Astrocyte (in vitro differentiated cells and primary cell): ENCODE results near the gene VASP. TPM values are rescaled to one million over a fixed set of nuclear protein-coding genes. Genes with fewer than 3 reads are reported as not detected.

Experiments used
- DNase-seq: peaks from one replicate; pipeline ENCODE4 v3.0.0-alpha.2; 2010; ENCODE audit warnings: low read depth
- FAIRE-seq: peaks from 2 replicates; lab custom pipeline; 2011; peaks lifted over from hg19 to GRCh38; lab: Jason Lieb, UNC
- H2AFZ ChIP-seq: 2 replicates; pipeline ENCODE4 v1.6.0; 2012; ENCODE audit warnings: low read depth, low read length, inconsistent platforms
- H3K27ac ChIP-seq: 2 replicates; pipeline ENCODE4 v1.5.1; 2011; ENCODE audit warnings: low read depth, low read length, inconsistent platforms
- H3K27me3 ChIP-seq: 2 replicates; pipeline ENCODE4 v1.6.0; 2011; ENCODE audit warnings: low read length, inconsistent platforms; ENCODE audit not compliant: insufficient read depth
- H3K36me3 ChIP-seq: 2 replicates; pipeline ENCODE4 v1.5.1; 2011; ENCODE audit warnings: low read length, inconsistent platforms; ENCODE audit not compliant: insufficient read depth
- H3K4me1 ChIP-seq: 2 replicates; pipeline ENCODE4 v1.5.1; 2011; ENCODE audit warnings: low read length, inconsistent platforms; ENCODE audit not compliant: insufficient read depth
- H3K4me2 ChIP-seq: 2 replicates; pipeline ENCODE4 v1.6.0; 2012; ENCODE audit warnings: low read length, inconsistent platforms
- H3K4me3 ChIP-seq: 2 replicates; pipeline ENCODE4 v1.5.1; 2011; ENCODE audit warnings: low read depth, mild to moderate bottlenecking, low read length, inconsistent platforms; ENCODE audit not compliant: insufficient read depth
- H3K79me2 ChIP-seq: 2 replicates; pipeline ENCODE4 v1.6.0; 2012; ENCODE audit warnings: mild to moderate bottlenecking, low read length, inconsistent platforms; ENCODE audit not compliant: insufficient read depth
- H3K9ac ChIP-seq: 2 replicates; pipeline ENCODE4 v1.6.0; 2012; ENCODE audit warnings: mild to moderate bottlenecking, low read length, inconsistent platforms
- H3K9me3 ChIP-seq: 2 replicates; pipeline ENCODE4 v1.5.1; 2012; ENCODE audit warnings: low read depth, mild to moderate bottlenecking, low read length, inconsistent platforms; ENCODE audit not compliant: insufficient read depth
- H4K20me1 ChIP-seq: 2 replicates; pipeline ENCODE4 v1.6.0; 2012; ENCODE audit warnings: low read length, inconsistent platforms; ENCODE audit not compliant: insufficient read depth
- H3K27ac Mint-ChIP-seq: one replicate; pipeline ENCODE4 v1.8.0; 2021; ENCODE audit warnings: mild to moderate bottlenecking, mixed read lengths; ENCODE audit not compliant: unreplicated experiment
- H3K27me3 Mint-ChIP-seq: one replicate; pipeline ENCODE4 v1.8.0; 2021; ENCODE audit warnings: low read depth, mixed read lengths; ENCODE audit not compliant: unreplicated experiment
- H3K36me3 Mint-ChIP-seq: one replicate; pipeline ENCODE4 v1.8.0; 2021; ENCODE audit warnings: low read depth, mixed read lengths; ENCODE audit not compliant: unreplicated experiment
- H3K4me1 Mint-ChIP-seq: one replicate; pipeline ENCODE4 v1.8.0; 2021; ENCODE audit warnings: low read depth, mixed read lengths; ENCODE audit not compliant: unreplicated experiment
- H3K4me3 Mint-ChIP-seq: one replicate; pipeline ENCODE4 v1.8.0; 2021; ENCODE audit warnings: mild to moderate bottlenecking, moderate library complexity, mixed read lengths; ENCODE audit not compliant: unreplicated experiment
- H3K9me3 Mint-ChIP-seq: one replicate; pipeline ENCODE4 v1.8.0; 2021; ENCODE audit warnings: mild to moderate bottlenecking, mixed read lengths; ENCODE audit not compliant: unreplicated experiment
- EZH2 ChIP-seq: IDR thresholded peaks from 2 replicates; pipeline ENCODE4 v1.6.1; 2012; ENCODE audit warnings: mild to moderate bottlenecking, low read length, inconsistent platforms; ENCODE audit not compliant: insufficient read depth
- total RNA-seq: library from RNA; stranded (reverse); gene quantifications from 2 replicates; pipeline ENCODE4 v1.2.1, GENCODE V29; 2021
- TF ChIP-seq, protein P1 (sequence below): IDR thresholded peaks from 2 replicates; pipeline ENCODE4 v1.5.1; 2011; ENCODE audit warnings: low read depth, mild to moderate bottlenecking, inconsistent platforms, low read length, moderate library complexity; ENCODE audit not compliant: insufficient read depth

The VASP gene
- total RNA-seq, 1 donor from 2014 or later = 222 TPM

DNA sequence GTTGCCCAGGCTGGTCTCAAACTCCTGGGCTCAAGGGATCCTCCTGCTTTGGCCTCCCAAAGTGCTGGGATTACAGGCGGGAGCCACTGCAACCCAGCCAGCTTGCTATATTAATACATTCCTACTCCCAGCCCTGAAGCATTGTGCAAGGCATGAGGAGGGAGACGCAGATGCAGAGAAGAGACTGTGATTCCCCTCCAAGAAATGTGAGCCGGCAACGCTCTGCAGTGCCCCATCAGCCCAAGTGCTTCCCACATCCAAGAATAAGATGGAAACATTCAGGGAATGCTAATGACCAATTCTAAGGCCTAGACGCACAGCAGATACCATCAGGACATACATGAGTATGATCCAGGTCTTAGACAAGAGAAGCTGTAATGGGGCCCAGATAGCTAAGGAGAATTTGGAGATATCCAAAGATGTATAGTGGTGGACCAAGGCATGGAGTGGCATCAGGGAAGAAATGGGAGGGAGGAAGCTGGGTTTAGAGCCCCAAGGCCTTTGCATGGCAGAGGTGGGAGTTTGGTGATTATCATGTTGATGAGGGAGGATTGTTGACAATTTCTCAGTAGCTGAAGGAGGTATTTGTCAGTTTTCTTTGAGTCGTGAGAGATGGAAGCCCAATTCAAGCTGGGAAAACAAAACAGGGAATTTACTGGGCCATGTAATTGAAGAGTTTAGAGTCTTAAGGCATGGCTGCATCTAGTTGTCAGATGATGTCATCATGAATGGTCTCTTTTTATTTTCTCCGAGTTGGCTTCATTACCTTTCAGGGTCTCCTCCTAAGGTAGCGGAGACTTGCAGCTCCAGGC is 6.2 kb upstream of the VASP start:
- Histone ChIP-seq H3K79me2 (no peaks in the 10 kb centered on the region), H3K27ac (no peak overlapping the region), H3K9me3 (no peaks in the 10 kb centered on the region), H3K27me3 (peaks cover 13% of the 10 kb centered on the region), H2AFZ (no peak overlapping the region), H3K4me3 (no peak overlapping the region), H4K20me1 (peaks cover 4% of the 10 kb centered on the region), H3K9ac (no peak overlapping the region), H3K36me3 (no peaks in the 10 kb centered on the region), H3K4me1 (peaks cover 21% of the 10 kb centered on the region), H3K4me2 (no peak overlapping the region)
- TF ChIP-seq, protein P1, sequence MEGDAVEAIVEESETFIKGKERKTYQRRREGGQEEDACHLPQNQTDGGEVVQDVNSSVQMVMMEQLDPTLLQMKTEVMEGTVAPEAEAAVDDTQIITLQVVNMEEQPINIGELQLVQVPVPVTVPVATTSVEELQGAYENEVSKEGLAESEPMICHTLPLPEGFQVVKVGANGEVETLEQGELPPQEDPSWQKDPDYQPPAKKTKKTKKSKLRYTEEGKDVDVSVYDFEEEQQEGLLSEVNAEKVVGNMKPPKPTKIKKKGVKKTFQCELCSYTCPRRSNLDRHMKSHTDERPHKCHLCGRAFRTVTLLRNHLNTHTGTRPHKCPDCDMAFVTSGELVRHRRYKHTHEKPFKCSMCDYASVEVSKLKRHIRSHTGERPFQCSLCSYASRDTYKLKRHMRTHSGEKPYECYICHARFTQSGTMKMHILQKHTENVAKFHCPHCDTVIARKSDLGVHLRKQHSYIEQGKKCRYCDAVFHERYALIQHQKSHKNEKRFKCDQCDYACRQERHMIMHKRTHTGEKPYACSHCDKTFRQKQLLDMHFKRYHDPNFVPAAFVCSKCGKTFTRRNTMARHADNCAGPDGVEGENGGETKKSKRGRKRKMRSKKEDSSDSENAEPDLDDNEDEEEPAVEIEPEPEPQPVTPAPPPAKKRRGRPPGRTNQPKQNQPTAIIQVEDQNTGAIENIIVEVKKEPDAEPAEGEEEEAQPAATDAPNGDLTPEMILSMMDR = no peak
- TF ChIP-seq EZH2 = no peak
- Mint-ChIP-seq H3K27ac (no peak overlapping the region), H3K36me3 (no peaks in the 10 kb centered on the region), H3K4me3 (peak overlapping the region; percentile 50), H3K27me3 (peaks cover 24% of the 10 kb centered on the region), H3K4me1 (peaks cover 6% of the 10 kb centered on the region), H3K9me3 (peaks cover 2% of the 10 kb centered on the region)
- no peak for DNase-seq
- FAIRE-seq = no peak

DNA sequence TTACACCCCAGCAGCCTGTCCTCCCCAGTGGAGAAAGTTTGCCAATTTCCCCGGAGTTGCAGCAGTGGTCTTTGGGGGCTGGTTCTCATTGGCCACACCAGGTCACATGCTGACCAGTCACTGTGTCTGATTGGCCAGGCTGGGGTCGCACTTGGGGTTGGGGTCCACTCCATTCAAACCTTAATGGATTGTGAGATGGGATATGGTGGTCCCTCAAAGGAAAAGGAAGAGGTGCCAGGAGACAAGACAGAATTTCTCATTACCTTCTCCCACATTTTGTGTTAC is 5.6 kb upstream of the VASP start:
- peaks cover 13% of the 10 kb centered on the region for H3K27me3 ChIP-seq
- Mint-ChIP-seq H3K4me1 (peaks cover 6% of the 10 kb centered on the region), H3K36me3 (no peaks in the 10 kb centered on the region), H3K27ac (no peak overlapping the region), H3K9me3 (peaks cover 2% of the 10 kb centered on the region), H3K4me3 (no peak overlapping the region), H3K27me3 (peaks cover 24% of the 10 kb centered on the region)
- H3K4me2 ChIP-seq = no peak overlapping the region
- DNase-seq = no peak
- TF ChIP-seq, protein P1 = no peak
- TF ChIP-seq EZH2 = no peak
- peaks cover 22% of the 10 kb centered on the region for H3K4me1 ChIP-seq
- no peak overlapping the region for H2AFZ ChIP-seq
- no peak for FAIRE-seq
- H4K20me1 ChIP-seq = peaks cover 3% of the 10 kb centered on the region
- H3K79me2 ChIP-seq = no peaks in the 10 kb centered on the region
- H3K36me3 ChIP-seq = no peaks in the 10 kb centered on the region
- no peak overlapping the region for H3K9ac ChIP-seq
- H3K9me3 ChIP-seq = no peaks in the 10 kb centered on the region
- no peak overlapping the region for H3K27ac ChIP-seq
- H3K4me3 ChIP-seq = no peak overlapping the region

DNA sequence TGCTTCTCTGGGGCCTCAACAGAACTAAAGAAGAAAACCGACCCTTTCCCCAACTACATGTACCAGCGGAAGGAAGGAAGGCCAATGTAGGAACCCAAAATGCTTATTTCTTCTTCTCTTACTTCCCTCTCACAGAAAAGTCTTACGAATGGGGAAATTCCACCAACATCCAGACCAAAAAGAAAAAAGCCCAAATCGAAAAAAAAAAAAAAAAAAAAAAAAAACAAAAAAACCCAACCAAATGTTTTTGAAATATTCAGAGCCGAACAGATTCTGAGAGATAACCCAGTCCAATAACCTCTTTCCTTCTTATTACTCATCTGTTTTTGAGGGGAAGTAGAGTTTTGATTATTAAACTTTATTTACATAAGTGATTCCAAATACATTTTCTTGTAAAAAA is 5.2 kb upstream of the VASP start:
- H3K27me3 Mint-ChIP-seq = peaks cover 23% of the 10 kb centered on the region
- H3K36me3 Mint-ChIP-seq = no peaks in the 10 kb centered on the region
- FAIRE-seq (no peak), DNase-seq (no peak)
- Histone ChIP-seq H3K9me3 (no peaks in the 10 kb centered on the region), H3K27ac (no peak overlapping the region), H3K4me2 (no peak overlapping the region), H3K36me3 (no peaks in the 10 kb centered on the region), H4K20me1 (peaks cover 3% of the 10 kb centered on the region), H3K27me3 (peaks cover 13% of the 10 kb centered on the region), H3K4me1 (peaks cover 20% of the 10 kb centered on the region), H3K9ac (no peak overlapping the region), H3K79me2 (peaks cover 2% of the 10 kb centered on the region), H2AFZ (no peak overlapping the region), H3K4me3 (no peak overlapping the region)
- H3K27ac Mint-ChIP-seq = no peak overlapping the region
- H3K4me1 Mint-ChIP-seq = peaks cover 6% of the 10 kb centered on the region
- TF ChIP-seq, protein P1 = no peak
- no peak for TF ChIP-seq EZH2
- no peak overlapping the region for H3K4me3 Mint-ChIP-seq
- H3K9me3 Mint-ChIP-seq = peaks cover 2% of the 10 kb centered on the region
